ENCODE data around the gene GALNT5. TPM values are rescaled to one million over a fixed set of nuclear protein-coding genes. Genes with fewer than 3 reads are reported as not detected.
"Not testable (repeated sequence)": the region's sequence is repeated elsewhere in the genome, so short reads cannot be mapped to it uniquely, and the experiment has no call there.

The GALNT5 gene, protein sequence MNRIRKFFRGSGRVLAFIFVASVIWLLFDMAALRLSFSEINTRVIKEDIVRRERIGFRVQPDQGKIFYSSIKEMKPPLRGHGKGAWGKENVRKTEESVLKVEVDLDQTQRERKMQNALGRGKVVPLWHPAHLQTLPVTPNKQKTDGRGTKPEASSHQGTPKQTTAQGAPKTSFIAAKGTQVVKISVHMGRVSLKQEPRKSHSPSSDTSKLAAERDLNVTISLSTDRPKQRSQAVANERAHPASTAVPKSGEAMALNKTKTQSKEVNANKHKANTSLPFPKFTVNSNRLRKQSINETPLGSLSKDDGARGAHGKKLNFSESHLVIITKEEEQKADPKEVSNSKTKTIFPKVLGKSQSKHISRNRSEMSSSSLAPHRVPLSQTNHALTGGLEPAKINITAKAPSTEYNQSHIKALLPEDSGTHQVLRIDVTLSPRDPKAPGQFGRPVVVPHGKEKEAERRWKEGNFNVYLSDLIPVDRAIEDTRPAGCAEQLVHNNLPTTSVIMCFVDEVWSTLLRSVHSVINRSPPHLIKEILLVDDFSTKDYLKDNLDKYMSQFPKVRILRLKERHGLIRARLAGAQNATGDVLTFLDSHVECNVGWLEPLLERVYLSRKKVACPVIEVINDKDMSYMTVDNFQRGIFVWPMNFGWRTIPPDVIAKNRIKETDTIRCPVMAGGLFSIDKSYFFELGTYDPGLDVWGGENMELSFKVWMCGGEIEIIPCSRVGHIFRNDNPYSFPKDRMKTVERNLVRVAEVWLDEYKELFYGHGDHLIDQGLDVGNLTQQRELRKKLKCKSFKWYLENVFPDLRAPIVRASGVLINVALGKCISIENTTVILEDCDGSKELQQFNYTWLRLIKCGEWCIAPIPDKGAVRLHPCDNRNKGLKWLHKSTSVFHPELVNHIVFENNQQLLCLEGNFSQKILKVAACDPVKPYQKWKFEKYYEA
- total RNA-seq (2014; rRNA removed; shearing (Covaris generic)), result not detected in 2 replicates

DNA sequence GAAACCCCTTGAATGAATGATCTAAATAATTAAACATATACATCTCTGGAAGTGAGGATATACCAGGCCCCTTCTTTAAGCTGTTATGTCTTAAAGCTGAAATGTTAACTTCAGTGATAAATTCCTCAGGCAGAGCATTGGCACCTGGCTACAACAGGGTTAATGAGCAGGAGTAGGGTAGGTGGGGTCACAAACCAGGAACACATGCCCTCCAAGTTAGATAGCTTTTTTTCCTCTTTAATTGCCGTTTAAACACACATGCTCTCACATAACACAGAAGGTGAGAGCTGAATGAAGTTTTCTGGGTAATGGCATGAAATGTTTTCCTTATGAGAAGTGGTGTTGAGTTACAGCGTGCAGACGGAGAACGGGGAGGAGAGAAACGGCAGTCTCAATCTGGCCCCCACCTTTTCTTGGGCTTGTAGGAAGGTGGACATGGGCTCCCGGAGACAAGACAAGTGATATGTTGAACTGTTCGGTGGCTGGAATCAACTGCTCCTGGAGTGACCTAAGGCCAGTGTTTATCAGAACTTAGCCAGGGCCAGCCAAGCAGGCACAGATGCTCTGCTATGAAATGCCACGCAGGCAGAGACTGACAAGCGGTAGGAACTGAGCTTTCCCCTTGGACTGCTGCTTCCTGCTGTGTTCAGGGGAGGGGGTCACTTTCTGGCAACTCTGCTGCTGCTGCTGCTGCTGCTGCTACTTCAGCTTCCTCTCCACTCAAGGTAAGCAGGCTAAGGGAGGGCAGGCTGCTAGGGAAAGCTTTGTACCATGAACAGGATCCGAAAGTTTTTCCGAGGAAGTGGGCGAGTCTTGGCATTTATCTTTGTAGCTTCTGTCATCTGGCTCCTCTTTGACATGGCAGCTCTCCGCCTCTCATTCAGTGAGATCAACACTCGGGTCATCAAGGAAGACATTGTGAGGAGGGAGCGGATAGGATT lies at the start of gene GALNT5:
Gene GALNT5 (plus strand): TSS at position 394 of the 941 bp plus-strand sequence. CDS start 378 bp downstream, at position 772.
- in situ Hi-C loops (cut with HindIII; ENCODE audit: low sequenced_read_pairs), result no loop called here
- DNase-seq (ENCODE audit: low spot score), result peak; percentile 80

DNA sequence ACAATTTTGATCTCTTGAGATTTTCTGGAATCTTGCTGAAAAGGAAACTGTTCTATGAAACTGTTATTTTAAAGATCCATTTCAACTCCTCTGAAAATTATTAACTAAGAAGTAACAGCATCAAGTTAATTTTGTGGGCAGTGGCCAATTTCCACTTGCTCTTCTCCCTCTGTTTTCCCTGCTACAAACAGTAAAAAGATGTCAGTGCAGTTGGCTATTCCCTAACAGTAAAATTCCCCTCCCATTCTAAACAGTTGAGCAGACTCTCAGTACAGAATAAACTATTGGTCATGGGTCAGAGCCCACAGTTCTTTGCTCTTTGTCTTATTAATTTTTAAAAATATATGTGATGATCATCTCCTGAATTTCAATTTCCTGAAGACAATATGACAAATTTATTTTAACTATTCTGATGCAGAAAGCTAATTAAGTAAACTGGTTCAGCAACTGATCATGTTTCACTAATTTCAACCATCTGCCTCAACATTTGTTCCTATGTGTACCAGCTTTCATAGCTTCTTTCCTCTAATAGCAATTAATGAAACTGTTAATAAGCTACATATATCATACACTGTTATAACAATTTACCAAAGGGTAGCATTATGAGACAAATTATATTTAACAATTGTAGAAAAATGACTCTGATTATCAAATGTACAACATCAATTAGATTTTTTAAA lies 41.1 kb upstream of the GALNT5 start:
- in situ Hi-C loops (cut with HindIII; ENCODE audit: low sequenced_read_pairs), result no loop called here
- peak; percentile 84 for DNase-seq (ENCODE audit: low spot score)

DNA sequence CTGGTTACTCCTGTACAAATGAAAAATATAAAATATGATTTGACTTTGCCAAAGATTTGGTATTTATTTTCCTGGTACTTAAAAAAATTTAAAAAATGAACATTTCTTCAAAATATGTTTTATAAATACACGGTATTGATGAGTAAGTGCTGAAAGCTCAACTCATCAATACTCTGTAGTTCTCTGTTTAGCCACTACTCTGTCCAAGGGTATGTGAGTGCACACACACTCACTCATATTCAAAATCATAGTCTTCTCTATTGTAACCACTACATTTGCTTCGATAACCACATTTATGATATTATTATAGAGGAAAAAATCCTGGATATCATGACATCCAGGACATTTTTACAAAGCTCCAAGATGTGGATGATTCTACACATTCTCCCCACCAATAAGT lies 40.1 kb upstream of the GALNT5 start:
- no peak for DNase-seq (ENCODE audit: low spot score)
- in situ Hi-C loops (cut with HindIII; ENCODE audit: low sequenced_read_pairs), result no loop called here

DNA sequence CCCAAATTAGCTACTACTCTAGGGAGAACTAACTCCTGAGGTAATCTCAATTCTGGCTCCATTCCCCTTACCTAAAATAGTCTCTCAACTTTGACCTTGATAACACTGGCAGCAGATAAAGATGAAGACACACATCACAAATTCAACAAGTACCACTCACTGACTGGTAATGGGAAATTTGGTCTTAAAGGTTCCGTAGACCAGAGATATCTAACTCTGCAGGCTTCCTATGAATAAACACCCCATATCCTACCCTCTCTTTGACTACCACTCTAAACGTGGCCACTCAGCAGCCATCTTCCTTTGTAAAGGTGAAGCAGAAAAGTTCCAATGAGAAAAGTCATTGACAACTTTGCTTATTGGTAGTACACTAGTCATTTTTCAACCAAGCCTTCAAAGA lies 38.6 kb upstream of the GALNT5 start:
- DNase-seq (ENCODE audit: low spot score), result no peak
- in situ Hi-C loops (cut with HindIII; ENCODE audit: low sequenced_read_pairs), result no loop called here

DNA sequence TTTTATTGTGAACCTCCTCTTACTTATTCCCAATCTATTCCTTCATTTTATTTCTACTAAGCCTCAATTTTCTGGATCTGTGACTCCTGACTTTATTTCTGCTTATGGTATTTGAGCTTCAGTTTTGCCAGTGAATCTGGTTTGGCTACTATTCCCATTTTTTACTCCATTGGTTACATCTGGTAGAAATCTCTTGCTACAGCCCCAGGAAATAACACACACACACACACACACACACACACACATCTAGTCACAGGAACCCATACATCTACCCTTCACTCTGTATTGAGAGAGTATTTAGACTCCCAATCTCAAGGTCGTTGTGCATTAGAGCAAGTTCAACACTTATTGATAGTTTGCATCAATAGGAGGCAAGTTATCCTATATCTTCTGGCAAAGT lies 37.0 kb upstream of the GALNT5 start:
- in situ Hi-C loops (cut with HindIII; ENCODE audit: low sequenced_read_pairs), result no loop called here
- DNase-seq (ENCODE audit: low spot score), result no peak

DNA sequence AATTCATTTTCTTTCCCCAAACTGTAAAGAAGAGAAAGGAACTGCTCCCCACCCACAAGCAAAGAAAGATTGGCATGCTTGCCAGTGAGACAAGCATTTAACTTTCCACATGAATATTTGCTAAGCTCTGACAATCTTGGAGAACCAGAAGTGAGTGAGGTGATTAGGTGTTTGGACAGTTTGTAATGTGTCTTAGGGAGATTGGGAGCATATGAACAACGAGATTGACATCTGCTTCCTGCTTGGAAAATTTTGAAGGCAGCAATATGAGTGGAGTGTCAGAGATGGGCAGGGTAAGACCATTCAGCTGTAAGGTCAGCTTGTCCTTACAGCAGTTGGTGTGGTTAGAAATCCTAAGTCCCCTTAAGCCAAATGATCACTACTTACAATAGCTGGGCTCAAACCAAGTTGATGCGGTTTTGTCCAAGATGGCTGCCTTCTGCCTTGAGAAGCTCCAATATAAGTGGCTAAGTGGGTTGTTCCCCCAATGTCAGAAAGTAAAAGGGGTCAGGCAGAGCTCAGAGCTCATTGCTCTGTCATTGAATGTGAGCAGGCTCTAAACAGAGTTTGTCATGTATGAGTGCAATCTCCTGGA lies 36.0 kb upstream of the GALNT5 start:
- DNase-seq (ENCODE audit: low spot score), result no peak
- in situ Hi-C loops (cut with HindIII; ENCODE audit: low sequenced_read_pairs), result no loop called here

DNA sequence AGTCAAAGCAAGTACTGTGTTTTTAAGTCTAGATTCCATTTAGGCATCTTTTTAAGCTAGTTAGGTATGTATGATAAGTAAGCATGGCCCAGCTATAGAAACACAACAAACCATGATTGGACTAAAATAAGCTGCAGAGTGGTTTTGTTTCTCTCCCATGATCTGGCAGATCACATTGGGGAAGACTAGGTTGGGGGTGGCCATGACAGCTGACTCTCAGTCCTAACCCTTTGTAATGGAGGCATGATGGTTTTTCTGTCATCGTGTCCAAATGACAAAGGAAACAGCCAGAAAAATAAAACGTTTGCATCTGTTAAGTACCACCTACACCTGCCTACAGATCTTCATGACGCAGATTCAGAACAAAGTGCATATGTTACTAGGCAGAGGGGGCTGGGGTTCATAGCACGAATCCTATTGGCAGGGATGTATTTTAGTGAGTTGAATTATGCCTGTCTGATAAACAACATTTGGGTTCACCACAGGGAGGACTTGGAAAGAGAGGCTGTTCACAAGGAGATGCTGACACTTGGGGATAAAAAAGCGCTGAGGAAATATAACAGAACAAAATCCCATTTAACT lies 33.8 kb upstream of the GALNT5 start:
- in situ Hi-C loops (cut with HindIII; ENCODE audit: low sequenced_read_pairs), result no loop called here
- peak; percentile 98 for DNase-seq (ENCODE audit: low spot score)

DNA sequence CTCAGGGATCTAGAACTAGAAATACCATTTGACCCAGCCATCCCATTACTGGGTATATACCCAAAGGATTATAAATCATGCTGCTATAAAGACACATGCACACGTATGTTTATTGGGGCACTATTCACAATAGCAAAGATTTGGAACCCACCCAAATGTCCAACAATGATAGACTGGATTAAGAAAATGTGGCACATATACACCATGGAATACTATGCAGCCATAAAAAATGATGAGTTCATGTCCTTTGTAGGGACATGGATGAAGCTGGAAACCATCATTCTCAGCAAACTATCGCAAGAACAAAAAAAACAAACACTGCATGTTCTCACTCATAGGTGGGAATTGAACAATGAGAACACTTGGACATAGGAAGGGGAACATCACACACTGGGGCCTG lies 33.1 kb upstream of the GALNT5 start:
- in situ Hi-C loops (cut with HindIII; ENCODE audit: low sequenced_read_pairs), result not testable (repeated sequence)

DNA sequence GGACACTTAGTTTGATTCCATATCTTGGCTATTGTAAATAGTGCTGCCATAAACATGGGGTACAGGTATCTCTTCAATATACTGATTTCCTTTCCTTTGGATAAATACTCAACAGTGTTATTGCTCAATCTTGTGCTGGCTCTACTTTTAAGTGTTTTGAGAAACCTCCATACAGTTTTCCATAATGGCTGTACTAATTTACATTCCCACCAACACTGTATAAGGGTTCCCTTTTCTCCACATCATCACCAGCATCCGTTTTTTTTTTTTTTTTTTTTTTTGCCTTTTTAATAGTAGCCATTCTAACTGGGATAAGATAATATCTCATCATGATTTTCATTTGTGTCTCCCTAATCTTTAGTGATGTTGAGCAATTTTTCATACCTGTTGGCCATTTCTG lies 29.9 kb upstream of the GALNT5 start:
- no peak for DNase-seq (ENCODE audit: low spot score)
- in situ Hi-C loops (cut with HindIII; ENCODE audit: low sequenced_read_pairs), result no loop called here

More for the DNA sequence above, 33.1 kb upstream of the GALNT5 start:
- not testable (repeated sequence) for DNase-seq (ENCODE audit: low spot score)

DNA sequence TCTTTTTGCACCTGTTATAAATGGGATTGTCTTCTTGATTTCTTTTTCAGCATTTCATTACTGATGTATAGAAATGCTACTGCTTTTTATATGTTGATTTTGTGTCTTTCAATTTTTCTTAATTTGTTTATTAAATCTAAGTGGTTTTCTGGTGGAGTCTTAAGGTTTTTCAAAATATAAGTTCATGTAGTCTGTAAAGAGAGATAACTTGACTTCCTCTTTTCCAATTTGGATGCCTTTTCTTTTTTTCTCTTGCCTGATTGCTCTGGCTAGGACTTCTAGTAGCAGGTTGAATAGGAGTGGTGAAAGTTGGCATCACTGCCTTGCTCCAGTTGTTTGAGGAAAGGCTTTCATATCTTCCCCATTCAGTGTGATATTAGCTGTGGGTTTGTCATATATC lies 28.6 kb upstream of the GALNT5 start:
- in situ Hi-C loops (cut with HindIII; ENCODE audit: low sequenced_read_pairs), result no loop called here
- DNase-seq (ENCODE audit: low spot score), result no peak

DNA sequence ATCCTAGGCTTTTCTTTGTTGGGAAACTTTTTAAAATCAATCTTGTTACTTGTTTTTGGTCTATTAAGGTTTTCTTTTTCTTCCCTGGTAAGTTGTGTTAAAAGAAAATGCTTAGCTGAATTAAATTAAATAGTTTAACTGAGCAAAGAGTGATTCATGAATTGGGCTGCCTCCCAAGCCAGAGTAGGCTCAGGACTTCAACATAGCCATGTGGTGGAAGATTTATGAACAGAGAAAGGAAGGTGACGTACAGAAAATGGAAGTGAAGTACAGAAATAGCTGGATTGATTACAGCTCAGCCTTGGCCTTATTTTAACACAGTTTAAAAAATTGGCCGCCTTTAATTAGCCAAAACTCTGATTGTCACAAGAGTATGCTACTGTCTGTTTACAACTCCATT lies 27.9 kb upstream of the GALNT5 start:
- DNase-seq (ENCODE audit: low spot score), result no peak
- in situ Hi-C loops (cut with HindIII; ENCODE audit: low sequenced_read_pairs), result no loop called here

DNA sequence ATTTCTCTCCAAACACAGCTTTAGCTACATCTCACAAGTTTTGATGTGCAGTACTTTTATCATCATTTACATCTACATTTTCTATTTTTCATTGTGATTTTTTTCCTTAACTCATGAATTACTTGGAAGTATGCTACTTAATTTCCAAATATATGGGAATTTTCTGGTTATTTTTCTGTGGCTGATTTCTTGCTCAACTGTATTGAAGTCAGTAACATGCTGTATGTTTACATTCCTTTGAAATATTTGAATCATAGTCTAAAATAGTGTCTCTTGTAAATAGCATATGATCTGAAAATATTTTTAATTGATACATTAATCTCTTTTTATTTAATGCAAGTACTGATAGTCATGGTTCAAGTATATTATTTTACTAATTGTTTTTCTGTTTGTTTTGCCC lies 26.0 kb upstream of the GALNT5 start:
- no peak for DNase-seq (ENCODE audit: low spot score)
- in situ Hi-C loops (cut with HindIII; ENCODE audit: low sequenced_read_pairs), result no loop called here

DNA sequence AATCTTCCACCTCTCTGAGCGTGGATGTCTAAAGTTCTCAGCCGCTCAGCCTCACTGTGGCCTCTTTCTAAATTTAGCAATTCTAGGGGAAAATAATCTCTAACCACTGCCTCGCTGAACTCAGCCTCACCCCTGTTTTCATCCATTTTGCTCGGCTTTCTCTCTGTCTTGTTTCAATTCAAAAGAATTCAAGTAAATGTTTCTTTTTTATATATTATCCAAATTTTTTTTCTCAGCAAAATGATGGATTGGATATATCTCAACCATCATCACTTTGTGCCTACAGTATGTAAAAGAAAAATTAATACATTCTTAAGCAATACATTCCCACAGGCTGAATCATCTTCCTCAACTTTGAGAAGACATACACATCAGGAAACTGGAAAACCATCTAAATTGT lies 24.0 kb upstream of the GALNT5 start:
- no peak for DNase-seq (ENCODE audit: low spot score)
- in situ Hi-C loops (cut with HindIII; ENCODE audit: low sequenced_read_pairs), result no loop called here

DNA sequence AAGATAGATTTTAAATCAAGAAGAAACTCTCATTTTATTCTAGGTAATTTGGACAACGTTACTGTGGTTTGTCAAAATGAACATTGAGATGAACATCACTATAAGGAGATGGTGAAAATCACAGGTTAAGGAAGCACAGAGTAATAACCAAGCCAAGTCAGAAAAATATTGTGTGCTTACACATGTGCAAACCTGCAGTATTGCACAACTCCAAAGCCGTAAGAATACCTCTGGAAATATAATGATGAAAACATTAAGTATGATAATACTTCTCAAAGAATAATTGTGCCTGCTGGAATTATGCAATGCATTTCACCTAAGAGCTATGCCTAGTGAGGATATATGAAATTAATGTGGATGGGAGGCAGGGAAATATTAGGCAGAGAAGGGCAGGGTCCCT lies 21.1 kb upstream of the GALNT5 start:
- in situ Hi-C loops (cut with HindIII; ENCODE audit: low sequenced_read_pairs), result no loop called here
- DNase-seq (ENCODE audit: low spot score), result no peak

DNA sequence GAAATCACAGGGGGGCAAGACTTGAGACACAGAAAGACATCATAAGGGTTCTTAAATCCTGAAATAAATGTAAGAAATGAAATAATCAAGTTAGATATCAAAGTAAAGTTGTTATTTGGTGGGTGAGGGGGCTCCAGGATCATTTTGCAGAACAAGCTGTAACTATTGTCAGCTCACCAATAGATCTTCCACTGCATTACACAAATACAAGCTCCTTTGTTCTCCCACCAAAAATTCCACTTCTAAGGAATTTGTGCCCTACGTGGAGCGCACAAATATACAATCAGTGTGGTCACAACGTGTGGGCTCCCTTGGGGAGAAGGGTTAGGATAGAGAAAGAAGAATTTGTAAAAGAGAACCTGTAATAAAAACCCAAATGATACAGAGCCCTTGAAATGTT lies 19.2 kb upstream of the GALNT5 start:
- no peak for DNase-seq (ENCODE audit: low spot score)
- in situ Hi-C loops (cut with HindIII; ENCODE audit: low sequenced_read_pairs), result no loop called here

DNA sequence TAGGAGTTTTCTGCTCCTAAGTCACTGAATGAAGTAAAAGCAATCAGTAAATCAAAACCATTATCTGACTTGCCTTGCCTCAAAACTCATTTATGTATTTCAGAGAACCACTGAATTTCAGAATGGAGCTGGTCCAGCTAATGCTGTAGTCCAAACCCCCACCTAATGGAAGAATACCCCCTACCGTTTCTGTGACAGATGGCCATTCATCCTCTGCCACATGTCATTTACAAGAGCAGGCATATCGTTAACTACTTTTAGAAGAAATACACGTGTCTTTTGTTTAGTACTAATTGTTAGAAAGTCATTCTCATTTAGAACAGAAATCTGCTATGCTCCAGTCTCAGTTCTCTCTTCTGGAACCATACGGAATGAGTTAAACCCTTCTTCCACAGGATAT lies 12.8 kb upstream of the GALNT5 start:
- in situ Hi-C loops (cut with HindIII; ENCODE audit: low sequenced_read_pairs), result no loop called here
- peak; percentile 93 for DNase-seq (ENCODE audit: low spot score)

DNA sequence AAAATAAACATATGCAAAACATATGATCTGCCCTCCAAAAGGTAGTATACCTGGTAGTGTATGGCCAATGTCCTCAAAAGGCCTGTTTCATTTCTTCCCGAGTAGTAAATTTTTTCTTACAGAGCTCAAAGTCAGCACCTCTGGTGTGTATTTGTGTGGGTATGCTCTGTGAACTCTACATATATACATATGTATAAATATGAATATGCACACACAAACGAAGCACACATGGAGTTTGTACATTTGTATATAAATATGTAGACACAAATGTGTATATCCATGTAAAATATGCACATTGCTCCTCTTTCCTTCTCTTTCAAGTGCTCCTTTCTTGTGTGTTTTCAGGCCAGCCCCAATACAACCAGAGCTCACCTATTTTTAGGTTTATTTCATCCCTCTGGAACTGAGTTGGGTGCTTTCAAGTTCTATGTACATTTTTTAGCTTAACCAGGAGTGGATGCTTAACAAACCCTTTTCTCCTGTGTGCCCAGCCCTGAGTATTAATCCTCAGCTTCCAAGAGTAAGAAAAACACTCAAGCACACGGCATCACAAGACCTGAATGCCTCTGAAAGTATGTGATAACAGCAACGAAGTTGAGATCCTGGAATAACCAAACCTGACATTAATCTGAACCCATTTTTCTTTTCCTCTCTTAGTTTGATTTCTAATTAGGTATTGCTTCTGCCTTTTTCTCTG lies 12.2 kb upstream of the GALNT5 start:
- in situ Hi-C loops (cut with HindIII; ENCODE audit: low sequenced_read_pairs), result no loop called here

More for the DNA sequence above, 12.2 kb upstream of the GALNT5 start:
- DNase-seq (ENCODE audit: low spot score), result no peak

Measured in G401 (cell line).